Nasal cavity respiratory epithelium epithelial cell of viscerocranial mucosa (primary cell): ENCODE data around the gene LRRC37B. TPM values are rescaled to one million over a fixed set of nuclear protein-coding genes. Genes with fewer than 3 reads are reported as not detected.

Source experiments
- total RNA-seq: library from RNA; depleted of rRNA; stranded (reverse); fragments of >200 nt; gene quantifications from 2 replicates; pipeline ENCODE4 v1.2.3, GENCODE V29; 2014

Gene LRRC37B
- total RNA-seq = 8.5 and 16.2 TPM in 2 replicates

DNA sequence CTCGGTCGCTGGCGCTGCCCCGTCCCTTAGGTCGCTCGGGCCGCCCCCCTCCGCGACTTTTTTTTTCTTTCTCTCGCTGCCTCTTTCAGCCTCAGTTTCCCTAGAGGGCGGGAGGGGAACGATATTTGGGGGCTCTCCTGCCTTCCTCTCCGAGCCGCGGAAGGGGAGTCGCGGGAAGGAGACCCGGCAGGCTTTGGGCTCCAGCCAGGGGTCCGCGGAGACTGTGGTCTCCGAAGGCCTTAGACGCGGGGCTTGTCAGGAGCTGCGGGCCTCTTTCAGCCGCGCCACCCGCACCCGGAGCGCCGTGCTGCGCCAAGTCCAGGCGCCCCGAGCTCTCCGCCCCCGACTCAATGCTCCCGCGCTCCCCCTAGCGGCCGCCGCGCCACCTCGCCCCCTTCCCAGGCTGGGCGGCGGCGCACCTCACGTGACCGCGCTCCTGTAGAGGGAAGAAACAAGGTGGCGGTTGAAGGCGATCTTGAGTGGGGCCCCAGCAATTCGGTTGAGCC, at the start of gene LRRC37B:
TSS of gene LRRC37B (plus strand) at position 427 of the 506 bp plus-strand sequence. CDS start 14,010 bp downstream, outside the sequence.

Other genes with a start within 250 kb of the LRRC37B start
- gene COPRS, start 148.1 kb upstream of the LRRC37B start, total RNA-seq = 44.9 and 55.4 TPM in 2 replicates
- gene UTP6, start 105.7 kb upstream of the LRRC37B start, total RNA-seq = 38.6 and 46.6 TPM in 2 replicates
- 23.2 and 34.7 TPM in 2 replicates for gene SUZ12, start 70.4 kb upstream of the LRRC37B start, total RNA-seq
- gene RHOT1, start 135.1 kb downstream of the LRRC37B start, total RNA-seq = 42.0 and 44.6 TPM in 2 replicates